ENCODE results near the gene MRE11.

The MRE11 gene

GRCh38 chr11:94504689-94505293 lies 11.1 kb upstream of the MRE11 start:
- DNase-seq, result peak; percentile 48

GRCh38 chr11:94501522-94501921 lies 7.9 kb upstream of the MRE11 start:
- DNase-seq, result no peak

- no peak for DNase-seq
Observed at GRCh38 chr11:94500181-94500580, 6.5 kb upstream of the MRE11 start.

- DNase-seq, result no peak
Observed at GRCh38 chr11:94494126-94494680, 559 bp upstream of the MRE11 start.

GRCh38 chr11:94486068-94486467 lies 7.6 kb downstream of the MRE11 start:
- DNase-seq, result no peak

GRCh38 chr11:94481342-94481741 lies 12.3 kb downstream of the MRE11 start:
- no peak for DNase-seq

- DNase-seq, result no peak
Observed at GRCh38 chr11:94477624-94478023, 16.0 kb downstream of the MRE11 start.

GRCh38 chr11:94472916-94473799 lies 20.5 kb downstream of the MRE11 start:
- no peak for DNase-seq

- no peak for DNase-seq
Observed at GRCh38 chr11:94469416-94469815, 24.2 kb downstream of the MRE11 start.

GRCh38 chr11:94459576-94459975 lies 34.1 kb downstream of the MRE11 start:
- DNase-seq, result no peak

- DNase-seq, result no peak
Observed at GRCh38 chr11:94457118-94458029, 36.3 kb downstream of the MRE11 start.

GRCh38 chr11:94455861-94456260 lies 37.8 kb downstream of the MRE11 start:
- no peak for DNase-seq

- no peak for DNase-seq
Observed at GRCh38 chr11:94454301-94454700, 39.3 kb downstream of the MRE11 start.

- no peak for DNase-seq
Observed at GRCh38 chr11:94452988-94453387, 40.7 kb downstream of the MRE11 start.

GRCh38 chr11:94450048-94450447 lies 43.6 kb downstream of the MRE11 start:
- DNase-seq, result no peak

GRCh38 chr11:94449437-94449836 lies 44.2 kb downstream of the MRE11 start:
- no peak for DNase-seq

GRCh38 chr11:94449029-94449428 lies 44.6 kb downstream of the MRE11 start:
- DNase-seq, result no peak

GRCh38 chr11:94447149-94447548 lies 46.5 kb downstream of the MRE11 start:
- no peak for DNase-seq

GRCh38 chr11:94445641-94446040 lies 48.0 kb downstream of the MRE11 start:
- no peak for DNase-seq

- DNase-seq, result no peak
Observed at GRCh38 chr11:94433049-94433448, 60.6 kb downstream of the MRE11 start.

- DNase-seq, result no peak
Observed at GRCh38 chr11:94424662-94425061, 69.0 kb downstream of the MRE11 start.

GRCh38 chr11:94424011-94424410 lies 69.6 kb downstream of the MRE11 start:
- no peak for DNase-seq

- DNase-seq, result no peak
Observed at GRCh38 chr11:94423507-94423906, 70.1 kb downstream of the MRE11 start.
